GM12878 (cell line): ENCODE measurements around the gene RTEL1. TPM values are rescaled to one million over a fixed set of nuclear protein-coding genes. Genes with fewer than 3 reads are reported as not detected.

Source experiments
- BACH1 ChIP-seq: fragments of 450-650 bp; IDR thresholded peaks from 2 replicates; pipeline ENCODE4 v1.6.1; 2017; ENCODE audit warnings: mild to moderate bottlenecking, borderline replicate concordance
- BCL3 ChIP-seq: IDR thresholded peaks from 2 replicates; pipeline ENCODE4 v1.6.1; 2011; ENCODE audit warnings: borderline replicate concordance, low read depth, mild to moderate bottlenecking, moderate library complexity, low read length; ENCODE audit not compliant: insufficient read depth, poor library complexity, severe bottlenecking
- DPF2 ChIP-seq: fragments of 450-650 bp; IDR thresholded peaks from 2 replicates; pipeline ENCODE4 v1.6.1; 2017; ENCODE audit warnings: mild to moderate bottlenecking
- FOXM1 ChIP-seq: IDR thresholded peaks from 2 replicates; pipeline ENCODE4 v1.6.1; 2012; ENCODE audit warnings: low read depth, mild to moderate bottlenecking, inconsistent platforms, low read length, moderate library complexity
- IRF5 ChIP-seq: fragments of 450-650 bp; IDR thresholded peaks from 2 replicates; pipeline ENCODE4 v1.6.1; 2017; ENCODE audit warnings: borderline replicate concordance
- MEF2A ChIP-seq: IDR thresholded peaks from 2 replicates; pipeline ENCODE4 v1.6.1; 2011; ENCODE audit warnings: low read depth, mild to moderate bottlenecking, low read length, moderate library complexity; ENCODE audit not compliant: insufficient read depth
- MYC ChIP-seq: IDR thresholded peaks from 2 replicates; pipeline ENCODE4 v1.6.1; 2011; ENCODE audit warnings: mild to moderate bottlenecking, low read length, moderate library complexity, inconsistent platforms; ENCODE audit not compliant: insufficient read depth, insufficient replicate concordance, insufficient read length, severe bottlenecking
- NR2C1 ChIP-seq: fragments of 450-650 bp; IDR thresholded peaks from 2 replicates; pipeline ENCODE4 v1.6.1; 2017; ENCODE audit warnings: antibody characterized with exemption, mild to moderate bottlenecking, moderate library complexity
- POU2F2 ChIP-seq: IDR thresholded peaks from 3 replicates; pipeline ENCODE4 v1.6.1; 2011; ENCODE audit warnings: low read depth, mild to moderate bottlenecking, low read length, borderline replicate concordance
- RAD51 ChIP-seq: fragments of 450-650 bp; IDR thresholded peaks from 2 replicates; pipeline ENCODE4 v1.6.1; 2016; ENCODE audit warnings: moderate library complexity, mild to moderate bottlenecking, inconsistent platforms
- TCF12 ChIP-seq: IDR thresholded peaks from 2 replicates; pipeline ENCODE4 v1.6.1; 2011; ENCODE audit warnings: low read depth, mild to moderate bottlenecking, low read length
- ZBED1 ChIP-seq: IDR thresholded peaks from 2 replicates; pipeline ENCODE4 v1.6.1; 2016; ENCODE audit warnings: borderline replicate concordance
- ZBTB4 ChIP-seq: fragments of 450-650 bp; formaldehyde crosslinking; IDR thresholded peaks from 2 replicates; pipeline ENCODE4 v1.4.0; 2022; ENCODE audit warnings: mild to moderate bottlenecking, moderate library complexity
- ZNF687 ChIP-seq: fragments of 450-650 bp; IDR thresholded peaks from 2 replicates; pipeline ENCODE4 v1.6.1; 2017; ENCODE audit warnings: mild to moderate bottlenecking, moderate library complexity
- polyA plus RNA-seq, 11 experiments: library from polyadenylated mRNA; depleted of rRNA in 4 of 11; unstranded in 6 of 11; stranded (reverse) in 5 of 11; fragments of >200 nt; fragmentation: Nextera tagmentation in 4 of 11; fragmentation: Illumina TruSeq in 1 of 11; extraction: Ambion mirVana in 4 of 11; extraction: Trizol in 1 of 11; gene quantifications; 1 replicate in 1 of 11; 2 replicates in 10 of 11; pipeline versions ENCODE4 v1.2.1 to v1.2.3, GENCODE V29; 2011 to 2016; ENCODE audit warnings: inconsistent platforms in 2 of 11, missing spikeins in 2 of 11, low read depth in 1 of 11
- total RNA-seq, 4 experiments: library from RNA; depleted of rRNA in 3 of 4; stranded (reverse); fragments of >200 nt in 3 of 4; fragmentation: Illumina TruSeq in 1 of 4; extraction: Trizol in 1 of 4; gene quantifications; 2 replicates each; pipeline versions ENCODE4 v1.2.1 to v1.2.3, GENCODE V29; 2013 to 2021

RTEL1 gene
- total and polyA plus RNA-seq, 10 of the 15 experiments (the other 5 are each of a cell fraction or from before 2014, with no cell fraction given): 0.40 to 37.2 (median 15.6) TPM; not detected in 1

GRCh38 chr20:63740070-63740626, 82.0 kb downstream of the RTEL1 start (continued):
- 0 out of 2 replicates have a peak, but pooled peaks have one; percentile 19 for TF ChIP-seq ZNF687
- TF ChIP-seq ZBED1: no peak
- no peak for TF ChIP-seq RAD51
- TF ChIP-seq BCL3: no peak
- TF ChIP-seq ZBTB4 (CRISPR knock-in tag): no peak
- TF ChIP-seq MEF2A: no peak
- no peak for TF ChIP-seq TCF12
- TF ChIP-seq DPF2: 0 out of 2 replicates have a peak, but pooled peaks have one; percentile 40
- TF ChIP-seq POU2F2: no peak
- no peak for TF ChIP-seq FOXM1
- TF ChIP-seq BACH1: peak; percentile 89
- TF ChIP-seq NR2C1: no peak
- no peak for TF ChIP-seq MYC
- no peak for TF ChIP-seq IRF5
